Measurements from ENCODE around the gene SLC12A1.

SLC12A1 gene

DNA sequence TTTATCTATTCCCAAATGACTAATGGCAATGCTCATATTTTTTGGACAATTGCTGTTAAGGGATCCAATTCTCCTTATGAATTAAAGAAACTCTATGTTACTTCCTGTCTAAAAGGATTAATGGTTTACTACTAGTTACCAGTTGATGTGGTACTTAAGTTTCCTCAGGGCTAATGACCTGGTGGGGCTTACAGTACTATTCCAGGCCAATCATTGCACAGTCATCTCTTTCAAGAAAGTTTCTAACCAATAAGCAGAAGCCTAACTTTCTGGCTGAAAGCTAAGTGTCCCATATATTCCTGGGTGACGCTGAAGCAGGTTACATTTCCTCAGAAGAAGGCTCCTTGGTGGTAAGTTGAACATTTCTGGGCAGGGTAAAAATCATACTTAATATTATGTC, at the start of gene SLC12A1:
SLC12A1 (plus strand) TSS at position 322 of the 400 bp plus-strand sequence. CDS start 1,418 bp downstream, outside the sequence.
- ChIA-PET CTCF (no interaction called here), POLR2A (no interaction called here)

DNA sequence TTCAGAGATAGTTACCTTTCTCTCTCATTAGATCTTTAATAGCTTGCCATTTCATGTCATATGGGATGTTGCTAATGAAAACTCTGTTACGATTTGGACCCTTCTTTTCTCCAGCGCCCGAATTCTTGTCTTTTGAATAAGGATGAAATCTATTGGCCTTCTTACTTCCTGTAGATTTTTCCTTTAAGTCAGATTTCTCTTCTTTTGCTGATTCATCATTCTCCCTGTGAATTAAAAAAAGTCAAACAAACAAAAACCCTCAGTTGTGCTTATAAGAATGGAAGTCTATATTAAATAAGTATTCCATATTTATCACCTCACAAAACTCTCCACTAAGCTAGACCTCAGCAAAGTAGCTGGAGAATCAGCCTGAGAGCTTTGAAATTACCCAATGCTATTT, 37.5 kb upstream of the SLC12A1 start:
- no peak for TF ChIP-seq CTCF (IDR thresholded peaks at IDR 0.05; ENCODE audit: control extremely low read depth, extremely low read depth, low read depth, missing control alignments)
- no peak for DNase-seq (ENCODE audit: extremely low spot score)
- ChIA-PET CTCF (no interaction called here), POLR2A (no interaction called here)

More for the DNA sequence above, at the start of gene SLC12A1:
- TF ChIP-seq CTCF (IDR thresholded peaks at IDR 0.05; ENCODE audit: control extremely low read depth, extremely low read depth, low read depth, missing control alignments) = no peak
- no peak for DNase-seq (ENCODE audit: extremely low spot score)

DNA sequence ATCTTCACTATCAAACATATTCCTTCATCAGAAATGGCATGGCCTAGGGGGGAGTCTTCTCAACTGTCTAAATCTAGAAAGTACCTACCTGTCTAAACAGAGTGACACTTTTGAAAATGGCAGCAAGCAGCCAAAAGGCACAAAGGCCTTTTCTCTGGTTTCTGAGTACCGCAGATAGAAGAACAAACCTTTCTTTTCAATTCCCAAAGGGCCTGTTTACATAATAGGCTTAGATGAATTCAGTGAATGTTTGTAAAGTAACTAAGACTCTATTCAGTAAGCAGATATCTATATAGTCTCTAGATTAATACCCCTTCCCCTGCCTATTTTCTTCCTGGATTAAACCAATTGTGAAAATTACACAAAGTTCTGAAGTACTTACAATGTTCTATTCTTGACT, 35.1 kb upstream of the SLC12A1 start:
- no peak for TF ChIP-seq CTCF (IDR thresholded peaks at IDR 0.05; ENCODE audit: control extremely low read depth, extremely low read depth, low read depth, missing control alignments)
- POLR2A ChIA-PET = no interaction called here
- CTCF ChIA-PET = interaction anchor here (1.3 kb wide), 1 partner anchor 9 kb away, joined by 3 read pairs; no protein-coding TSS in a partner anchor
- DNase-seq (ENCODE audit: extremely low spot score) = no peak

- CTCF ChIA-PET = interaction anchor here (1.3 kb wide), 1 partner anchor 187 kb away, joined by 3 read pairs; no protein-coding TSS in a partner anchor
- POLR2A ChIA-PET = no interaction called here
- DNase-seq (ENCODE audit: extremely low spot score) = no peak
- no peak for TF ChIP-seq CTCF (IDR thresholded peaks at IDR 0.05; ENCODE audit: control extremely low read depth, extremely low read depth, low read depth, missing control alignments)
Observed at GRCh38 chr15:48175126-48175525, 31.0 kb upstream of the SLC12A1 start.

DNA sequence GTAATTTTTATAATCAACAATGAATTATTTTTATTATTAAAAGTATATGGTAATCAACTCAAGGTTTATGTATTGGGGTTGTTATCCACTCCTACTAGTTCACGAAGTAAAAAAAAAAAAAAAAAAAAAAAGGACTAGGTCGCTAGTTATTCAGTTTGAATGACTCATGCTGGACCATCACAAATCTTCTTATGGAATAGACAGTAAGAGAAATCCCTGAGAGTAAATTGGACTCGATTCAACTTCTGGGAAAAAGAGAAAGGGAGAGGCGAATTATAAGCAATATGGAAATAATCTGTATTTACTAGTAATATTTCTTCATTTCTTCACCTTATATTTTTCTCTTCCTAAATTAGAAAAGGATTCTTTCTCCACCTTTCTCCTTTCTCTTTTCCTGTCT, 30.0 kb upstream of the SLC12A1 start:
- TF ChIP-seq CTCF (IDR thresholded peaks at IDR 0.05; ENCODE audit: control extremely low read depth, extremely low read depth, low read depth, missing control alignments) = no peak
- no peak for DNase-seq (ENCODE audit: extremely low spot score)
- ChIA-PET POLR2A (no interaction called here), CTCF (interaction anchor here (1.0 to 1.3 kb wide), 2 partner anchors 29 to 188 kb away, joined by 3 read pairs; no protein-coding TSS in a partner anchor)

DNA sequence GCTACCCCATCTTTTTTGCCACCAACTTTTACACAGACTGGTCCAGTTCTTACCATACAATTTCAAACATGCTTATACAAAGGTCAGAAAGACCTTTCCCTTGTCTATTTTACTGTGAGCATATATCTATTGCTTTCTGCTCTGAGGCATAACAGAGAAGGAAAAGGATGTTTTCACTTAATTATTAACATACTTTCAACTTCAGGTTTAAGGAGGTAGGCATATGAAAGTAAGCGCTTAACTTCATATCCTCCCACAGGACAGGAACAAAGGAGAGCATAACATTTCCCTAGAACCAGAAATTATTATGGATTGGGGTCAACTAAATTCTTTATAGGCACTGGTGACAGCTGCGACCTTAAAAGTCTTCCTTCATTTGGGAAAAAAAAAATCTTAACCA, 29.1 kb upstream of the SLC12A1 start:
- CTCF ChIA-PET = interaction anchor here (1.0 to 1.8 kb wide), 5 partner anchors 10 to 46 kb away, joined by 3 to 6 read pairs (median 4); no protein-coding TSS in a partner anchor
- POLR2A ChIA-PET = no interaction called here
- no peak for TF ChIP-seq CTCF (IDR thresholded peaks at IDR 0.05; ENCODE audit: control extremely low read depth, extremely low read depth, low read depth, missing control alignments)

More for the DNA sequence above, 29.1 kb upstream of the SLC12A1 start:
- no peak for DNase-seq (ENCODE audit: extremely low spot score)

All from GM10248 (cell line).